ENCODE data around the gene RNF144B.

Gene RNF144B

DNA sequence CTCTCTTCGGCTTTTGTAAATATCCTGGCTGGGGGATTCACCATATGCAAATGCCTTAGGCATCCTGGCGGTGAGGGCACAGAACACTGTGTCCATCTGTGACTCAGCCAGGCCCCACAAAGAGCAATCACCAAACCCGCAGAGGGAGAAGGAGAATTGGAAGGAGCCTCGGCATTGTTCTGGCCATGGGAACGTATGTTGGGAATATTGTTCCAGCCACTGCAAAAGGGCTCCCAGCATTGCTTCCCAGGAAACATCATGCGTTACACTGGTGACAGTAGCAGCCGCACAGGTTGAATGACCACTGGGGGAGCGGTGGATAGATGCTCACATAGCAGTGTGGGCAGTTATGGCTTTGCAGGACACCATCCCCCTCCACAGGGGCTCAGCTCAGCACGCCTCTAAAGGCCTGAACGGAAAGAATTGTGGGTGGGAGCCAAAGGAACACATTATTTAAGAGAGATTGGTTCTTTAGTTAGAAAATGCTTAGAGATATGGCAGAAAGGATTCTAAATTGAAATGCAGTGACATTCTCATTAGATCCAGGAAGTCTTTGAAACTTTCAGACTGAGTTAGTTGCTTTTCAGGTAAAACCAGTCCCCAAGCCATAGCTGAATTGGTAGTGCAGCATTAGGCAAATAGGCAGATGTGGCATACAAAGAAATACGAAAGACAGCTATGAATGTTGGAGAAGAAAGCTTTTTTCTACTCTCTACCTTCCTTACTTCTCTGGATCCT lies 104.3 kb downstream of the RNF144B start:
- no peak for DNase-seq

DNA sequence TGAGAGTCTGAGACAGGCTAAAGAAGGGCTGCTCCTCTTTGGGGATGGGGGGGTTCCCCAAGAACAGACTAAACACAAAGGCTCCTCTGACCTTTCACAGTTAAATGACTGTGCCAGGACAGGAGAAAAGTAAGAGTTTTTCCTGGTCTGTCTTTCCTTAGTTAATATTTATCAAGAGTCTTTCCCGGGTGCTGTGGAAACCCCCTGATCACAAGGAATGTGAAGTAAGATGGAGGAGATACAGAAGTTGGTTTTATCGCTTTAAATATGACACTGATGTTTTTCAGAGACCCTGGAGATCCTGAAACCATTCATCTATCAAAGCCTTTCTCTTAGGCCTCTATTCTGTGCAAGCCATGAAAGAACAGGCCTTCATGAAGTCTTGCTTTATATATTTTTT lies 105.8 kb downstream of the RNF144B start:
- DNase-seq = no peak

DNA sequence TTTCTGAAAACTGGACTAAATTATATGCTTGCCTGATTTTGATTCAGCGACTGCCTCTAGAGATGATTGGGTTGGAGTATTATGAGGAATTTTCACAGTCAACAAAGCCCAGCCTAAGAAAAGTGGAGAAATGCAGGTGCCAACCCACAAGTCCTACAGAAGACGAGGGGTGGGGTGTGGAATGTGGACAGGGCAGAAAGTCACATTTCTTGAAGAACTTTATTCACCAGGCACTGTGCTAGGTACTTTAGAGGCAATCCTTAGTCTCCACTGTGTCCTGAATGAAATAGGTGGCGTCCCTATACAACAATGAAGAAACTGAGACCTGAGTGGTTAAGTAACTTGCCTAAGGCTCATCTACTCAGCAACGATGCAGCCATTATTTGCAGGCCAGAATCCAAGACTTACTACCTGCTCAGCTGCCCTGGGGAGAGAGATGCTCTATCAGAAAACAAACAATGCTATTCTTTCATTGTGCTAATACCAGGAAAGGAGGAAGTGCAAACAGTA lies 106.3 kb downstream of the RNF144B start:
- DNase-seq = no peak

DNA sequence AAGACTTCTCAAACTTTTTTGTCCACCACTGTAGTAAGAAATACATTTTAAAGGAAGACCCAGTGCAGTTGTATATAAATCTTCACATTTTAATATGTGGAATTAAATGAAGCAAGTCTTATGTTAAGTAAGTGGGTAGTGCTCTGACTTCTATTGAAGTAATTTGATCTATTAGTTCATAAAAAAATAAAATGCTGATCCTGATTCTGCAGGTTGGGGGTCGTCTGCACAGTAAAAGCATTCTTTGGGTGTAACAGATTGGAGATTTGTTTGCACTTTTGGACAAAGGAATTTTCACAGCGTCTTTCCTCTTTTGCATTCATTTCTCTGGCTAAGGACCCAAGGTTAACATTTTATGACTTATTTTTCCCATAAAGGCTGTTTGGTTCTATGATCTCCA lies 106.8 kb downstream of the RNF144B start:
- no peak for DNase-seq

DNA sequence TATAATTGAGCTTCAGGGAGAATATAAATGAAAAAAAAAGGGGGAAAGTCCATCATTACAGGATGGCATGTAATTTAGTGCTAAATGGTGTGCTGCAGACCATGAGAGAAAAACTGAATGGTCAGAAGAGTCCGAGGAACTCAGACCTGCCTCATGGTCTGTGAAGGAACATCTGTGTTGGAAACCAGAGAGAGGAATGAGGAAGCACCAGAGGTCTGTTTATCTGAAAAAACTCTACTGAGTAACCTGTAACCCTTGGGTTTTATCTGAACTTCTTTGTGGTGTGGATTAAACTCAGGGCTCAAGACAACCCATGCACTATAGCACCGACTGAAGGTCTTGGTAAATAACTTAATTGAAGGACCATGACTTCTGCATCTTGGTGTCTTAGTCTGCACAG lies 108.1 kb downstream of the RNF144B start:
- no peak for DNase-seq

DNA sequence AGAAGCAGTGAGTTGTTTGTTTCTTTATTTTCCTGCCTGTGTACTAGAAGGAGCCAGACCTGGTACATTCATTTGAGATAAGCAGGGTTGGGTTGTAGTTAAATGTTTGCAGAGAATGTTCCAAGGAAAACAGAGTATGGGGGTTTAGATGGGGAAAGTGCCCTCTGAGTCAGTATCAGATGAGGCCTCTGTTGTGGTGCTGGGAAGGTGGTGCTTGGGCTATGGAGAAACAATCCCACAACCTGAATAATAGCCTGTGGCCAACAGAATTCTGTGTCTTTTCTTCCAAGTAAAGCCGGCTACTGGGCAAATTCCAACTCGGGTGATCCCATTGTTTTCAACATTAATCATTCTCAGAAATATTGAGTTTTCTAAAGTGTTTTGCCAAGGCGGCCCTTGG lies 109.3 kb downstream of the RNF144B start:
- no peak for DNase-seq

DNA sequence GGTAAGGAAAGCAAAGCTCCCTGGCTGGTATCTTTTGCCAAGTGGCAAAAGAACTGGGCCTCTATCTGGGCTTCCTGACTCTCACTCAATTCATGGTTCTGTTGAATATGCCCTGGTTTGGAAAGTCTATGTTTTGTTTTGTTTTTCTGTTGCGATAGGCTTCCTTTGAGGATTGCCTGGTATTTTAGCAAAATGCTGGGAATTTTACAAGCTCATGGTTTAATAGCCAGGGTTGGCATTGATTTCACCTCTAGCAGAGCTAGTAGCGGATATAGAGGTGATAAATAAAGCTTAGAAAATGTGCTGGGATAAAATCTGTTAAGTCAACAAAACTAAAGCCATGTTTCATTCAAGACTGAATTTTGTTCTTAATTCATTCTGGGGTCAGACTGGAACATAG lies 109.9 kb downstream of the RNF144B start:
- DNase-seq = no peak

DNA sequence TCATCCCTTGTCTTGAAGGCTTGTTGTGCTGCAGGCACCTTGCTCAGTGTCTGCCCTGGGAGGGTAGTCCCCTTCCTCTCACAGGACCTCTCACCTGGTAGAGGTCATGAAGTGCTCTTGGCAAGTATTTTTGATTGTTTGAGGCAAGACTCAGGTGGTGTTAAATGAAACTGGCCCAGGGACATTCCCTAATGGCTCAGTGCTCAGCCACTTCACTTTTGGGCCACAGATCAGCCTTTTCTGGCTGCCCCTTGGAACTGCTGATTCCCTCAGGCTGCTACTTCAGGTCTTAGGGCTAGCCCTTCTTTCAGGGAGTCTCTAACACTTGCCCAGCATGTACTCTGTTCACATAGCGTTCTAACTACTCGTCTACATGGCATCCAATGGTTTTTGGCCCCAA lies 111.3 kb downstream of the RNF144B start:
- no peak for DNase-seq

DNA sequence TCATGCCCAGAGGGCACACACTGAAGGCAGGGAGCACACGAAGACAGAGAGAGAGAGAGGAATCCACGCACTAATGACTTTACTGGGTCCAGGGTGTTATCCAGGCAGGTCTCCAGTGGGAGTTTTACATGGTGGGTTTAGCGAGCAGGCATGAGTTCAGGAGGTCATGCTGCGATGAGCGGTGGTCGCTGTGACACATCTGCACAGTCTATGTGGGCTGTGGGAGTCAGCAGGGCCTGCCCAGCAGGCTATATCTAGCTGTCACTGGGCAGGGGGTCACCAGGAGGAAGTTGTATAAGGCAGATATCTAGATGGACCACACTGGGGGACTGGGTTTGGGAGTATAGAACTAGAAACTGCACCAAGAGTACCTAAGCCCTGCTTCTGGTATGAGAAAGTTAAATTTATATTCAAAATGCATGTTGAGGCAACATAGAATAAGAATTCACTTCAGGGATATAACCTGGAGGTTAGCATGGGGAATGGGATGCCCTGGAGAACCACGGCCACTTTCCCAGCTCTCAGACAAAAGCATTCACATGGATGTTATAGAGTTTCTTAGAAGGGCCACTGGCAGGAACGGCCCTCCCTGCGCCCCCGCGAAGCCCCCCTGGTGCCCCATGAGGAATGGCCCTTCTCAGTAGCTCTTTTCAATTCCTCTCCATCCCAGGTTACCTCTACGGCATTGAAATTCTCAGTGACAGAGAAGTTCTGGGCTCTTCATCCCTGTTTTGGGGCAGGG lies 113.9 kb downstream of the RNF144B start:
- DNase-seq = no peak

DNA sequence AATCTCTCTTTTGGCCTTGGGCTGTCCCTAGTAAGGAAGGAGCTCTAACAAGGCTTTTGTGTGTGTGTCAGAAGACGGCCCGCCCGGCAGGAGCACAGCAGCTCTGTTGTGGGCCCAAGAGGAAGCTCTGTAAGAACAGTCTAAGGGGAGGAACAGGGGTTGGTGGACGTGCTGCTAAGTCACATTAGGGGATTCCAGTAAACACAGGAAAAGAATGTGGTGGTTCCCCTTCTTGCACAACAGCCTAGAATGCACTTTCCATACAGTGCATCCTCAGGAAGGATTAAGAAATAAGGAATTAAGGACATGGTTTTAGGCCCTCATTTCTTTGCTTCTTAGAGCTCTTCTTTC lies 114.5 kb downstream of the RNF144B start:
- peak; percentile 74 for DNase-seq

DNA sequence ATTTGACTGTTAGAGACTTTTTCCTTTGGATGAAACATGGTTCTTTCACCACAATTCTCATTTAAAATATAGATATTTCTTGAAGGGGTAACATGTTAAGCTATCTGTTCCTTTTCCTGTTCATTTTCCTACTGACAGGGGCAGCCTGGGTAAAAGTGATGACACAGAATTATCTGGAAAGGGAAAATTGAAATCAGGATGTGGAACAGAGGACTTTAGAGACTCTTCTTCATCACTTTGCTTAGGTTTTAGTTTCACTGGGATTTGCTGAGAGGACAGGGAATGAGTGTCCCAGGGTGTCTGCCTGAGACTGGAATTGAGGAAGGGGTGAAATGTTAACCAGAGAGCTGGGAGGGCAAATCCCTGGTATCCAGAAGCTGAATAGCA lies 116.0 kb downstream of the RNF144B start:
- DNase-seq = no peak

DNA sequence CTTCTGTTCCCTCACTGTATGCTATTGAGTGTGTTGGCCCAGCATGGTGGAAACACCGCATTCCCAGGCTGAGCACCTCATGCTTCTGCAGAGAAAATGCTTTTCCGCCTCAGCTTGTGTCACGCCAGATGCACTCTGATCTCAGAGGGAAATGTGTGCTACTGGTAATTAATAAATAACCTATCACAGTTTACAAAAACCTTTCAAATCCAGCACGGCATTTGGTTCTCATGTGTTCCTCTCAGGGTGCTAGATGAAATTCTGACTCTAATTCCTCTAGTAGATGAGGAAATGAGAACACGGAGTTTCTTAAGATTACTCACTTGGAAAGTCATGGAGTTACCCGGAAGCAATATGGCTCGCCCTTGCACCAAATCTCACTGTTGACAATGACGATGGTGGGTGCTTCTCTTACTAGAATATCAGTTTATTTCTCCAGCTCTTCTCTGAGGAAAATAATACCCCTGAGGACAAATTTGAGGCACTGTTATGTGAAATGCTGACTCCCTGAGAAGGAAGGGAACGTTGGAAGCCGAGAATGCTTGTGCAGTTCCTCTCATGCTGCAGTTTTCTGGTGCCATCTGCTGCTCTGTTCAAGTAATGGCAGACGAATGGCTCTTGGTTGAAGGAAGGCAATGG lies 116.6 kb downstream of the RNF144B start:
- peak; percentile 49 for DNase-seq

DNA sequence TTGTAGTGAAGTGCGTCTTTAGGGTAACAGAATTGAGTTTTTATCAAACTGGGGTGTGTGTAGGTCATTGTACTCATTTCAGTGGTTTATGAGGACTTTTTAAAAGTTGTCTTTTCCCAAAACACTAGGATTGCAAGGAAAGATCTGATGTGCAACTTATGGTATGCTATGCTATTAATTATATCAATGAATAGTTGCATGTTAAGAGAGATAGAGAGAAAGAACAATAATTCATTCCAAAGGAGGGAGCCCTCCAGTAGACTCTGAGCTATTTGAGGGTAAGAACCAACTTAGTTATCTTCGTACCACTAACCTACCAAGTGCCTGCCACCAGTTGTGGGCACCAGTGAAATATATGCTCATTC lies 117.1 kb downstream of the RNF144B start:
- no peak for DNase-seq

DNA sequence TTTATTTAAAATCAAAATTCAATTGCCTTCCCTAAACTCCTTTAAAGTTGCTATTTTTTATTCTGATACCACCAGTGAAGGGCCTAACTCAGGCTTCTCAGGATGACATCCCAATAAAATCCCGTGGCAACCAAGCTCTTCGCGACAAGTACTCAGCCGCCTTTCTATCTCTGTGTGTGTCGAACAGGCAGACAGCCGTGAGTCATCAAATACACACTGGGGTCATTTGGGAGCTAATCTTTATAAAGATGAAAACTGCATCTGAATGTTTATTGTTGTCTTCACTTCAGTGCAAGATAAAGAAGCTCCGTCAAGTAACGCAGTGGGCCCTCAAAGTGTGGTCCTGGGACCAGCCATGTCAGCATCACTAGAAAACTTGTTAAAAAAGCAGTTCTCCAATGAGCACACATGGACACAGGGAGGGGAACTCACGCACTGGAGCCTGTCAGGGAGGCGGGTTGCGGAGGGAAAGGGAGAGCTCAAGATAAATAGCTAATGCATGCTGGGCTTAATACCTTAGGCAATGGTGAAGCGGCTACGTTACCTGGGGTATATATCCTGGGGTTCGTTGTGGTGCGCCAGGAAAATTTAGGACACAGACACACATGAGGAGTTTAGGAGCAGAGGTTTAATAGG lies 119.3 kb downstream of the RNF144B start:
- DNase-seq = no peak

DNA sequence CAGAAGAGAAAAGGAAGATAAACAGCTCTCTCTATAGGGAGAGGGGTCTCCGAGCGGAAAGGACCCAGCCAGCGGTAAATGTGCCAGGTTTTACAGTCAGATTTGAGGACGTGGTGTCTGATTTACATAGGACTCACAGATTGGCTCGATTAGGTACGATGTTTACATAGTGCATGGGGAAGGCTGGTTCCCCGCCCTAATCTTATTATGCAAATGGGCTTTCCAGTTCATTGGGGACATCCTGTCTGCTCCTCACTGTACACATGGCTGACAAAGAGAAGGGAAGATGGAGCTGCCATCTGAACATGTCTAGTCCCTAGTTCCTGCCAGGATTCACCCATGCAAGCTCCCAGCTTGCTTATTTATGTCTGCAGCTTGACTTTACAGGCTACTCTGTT lies 119.9 kb downstream of the RNF144B start:
- no peak for DNase-seq

DNA sequence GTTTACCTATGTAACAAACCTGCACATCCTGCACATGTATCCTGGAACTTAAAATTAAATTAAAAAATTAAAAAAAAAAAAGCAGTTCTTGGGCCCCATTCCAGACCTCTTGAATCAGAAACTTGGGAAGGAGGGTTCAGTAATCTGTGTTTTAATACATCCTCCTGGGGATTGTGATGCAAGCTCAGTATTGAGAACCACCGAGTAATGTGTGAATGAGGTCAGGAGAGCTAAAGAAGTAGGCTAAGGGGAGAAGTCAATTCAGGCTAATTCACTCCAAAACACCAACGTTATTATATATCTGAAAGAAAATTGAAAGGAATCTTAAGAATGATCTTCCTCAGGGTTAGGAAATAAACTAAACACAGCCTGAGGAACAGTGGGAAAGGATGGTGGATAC lies 120.4 kb downstream of the RNF144B start:
- no peak for DNase-seq

DNA sequence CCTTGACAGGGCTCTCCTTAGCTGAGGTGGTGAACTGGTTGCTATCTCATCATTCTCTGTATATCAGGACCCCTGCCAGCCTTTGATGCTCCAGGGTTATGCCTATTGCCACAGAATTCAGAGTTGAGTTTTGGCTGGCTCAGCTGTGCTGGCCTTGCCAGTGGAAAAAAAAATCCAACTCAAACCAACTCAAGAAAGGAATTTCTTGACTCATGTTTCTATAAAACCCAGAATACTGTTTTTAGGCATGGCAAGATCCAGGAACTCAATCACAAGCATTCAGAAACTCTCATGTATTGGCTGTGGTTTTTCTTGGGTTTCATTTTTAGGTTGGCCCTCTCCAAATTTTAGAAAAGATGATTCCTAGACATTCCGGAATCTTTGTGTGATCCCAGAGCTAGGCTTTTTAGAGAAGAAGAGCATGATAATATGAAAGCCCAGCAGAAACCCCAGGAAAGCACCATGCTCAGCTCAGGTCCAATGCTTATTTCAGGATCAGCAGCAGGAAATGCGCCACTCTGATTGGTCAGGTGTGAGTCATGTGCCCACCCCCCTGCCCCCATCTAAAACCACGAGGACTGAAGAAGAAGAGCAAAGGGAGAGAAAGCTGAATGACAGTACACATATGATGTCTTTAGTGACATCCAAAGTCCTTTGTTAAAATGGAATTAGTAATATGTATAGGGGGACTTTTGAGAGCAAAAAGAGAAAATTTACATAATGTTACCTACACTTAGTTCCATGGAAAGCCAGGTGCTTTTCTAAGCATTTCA lies 122.9 kb downstream of the RNF144B start:
- no peak for DNase-seq

DNA sequence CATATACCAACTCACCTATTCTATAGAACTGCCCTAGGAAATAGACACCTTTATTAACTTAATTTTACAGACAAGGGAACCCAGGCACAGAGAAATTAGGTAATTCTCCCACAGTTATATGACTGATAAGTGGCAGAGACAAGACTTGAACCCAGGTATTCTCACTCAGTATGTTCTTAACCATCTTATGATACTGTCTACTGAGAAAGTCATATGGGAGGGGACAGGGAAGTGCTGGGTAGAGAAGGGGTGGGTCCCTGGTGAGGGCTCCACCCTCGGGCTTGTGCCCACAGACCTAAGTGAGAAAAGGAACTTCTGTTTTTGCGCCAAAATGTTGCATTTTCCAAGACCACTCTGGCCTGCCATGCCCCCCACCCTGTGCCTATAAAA lies 123.5 kb downstream of the RNF144B start:
- no peak for DNase-seq

DNA sequence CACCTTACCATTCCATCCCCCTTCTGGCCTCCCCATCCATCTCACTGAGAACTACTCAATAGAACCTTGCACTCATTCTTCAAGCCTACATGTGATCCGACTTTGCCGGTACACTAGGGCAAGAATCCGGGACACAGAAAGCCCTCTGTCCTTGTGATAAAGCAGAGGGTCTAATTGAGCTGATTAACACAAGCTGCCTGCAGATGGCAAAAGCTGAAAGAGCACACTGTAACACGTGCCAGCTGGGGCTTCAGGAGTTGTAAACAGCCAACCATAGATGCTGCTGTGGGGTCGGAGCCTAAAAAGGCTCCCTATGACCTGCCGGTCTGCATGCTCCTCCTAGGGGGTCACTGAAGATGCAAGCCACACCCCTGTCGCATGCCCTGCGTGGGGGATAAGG lies 124.1 kb downstream of the RNF144B start:
- DNase-seq = no peak

DNA sequence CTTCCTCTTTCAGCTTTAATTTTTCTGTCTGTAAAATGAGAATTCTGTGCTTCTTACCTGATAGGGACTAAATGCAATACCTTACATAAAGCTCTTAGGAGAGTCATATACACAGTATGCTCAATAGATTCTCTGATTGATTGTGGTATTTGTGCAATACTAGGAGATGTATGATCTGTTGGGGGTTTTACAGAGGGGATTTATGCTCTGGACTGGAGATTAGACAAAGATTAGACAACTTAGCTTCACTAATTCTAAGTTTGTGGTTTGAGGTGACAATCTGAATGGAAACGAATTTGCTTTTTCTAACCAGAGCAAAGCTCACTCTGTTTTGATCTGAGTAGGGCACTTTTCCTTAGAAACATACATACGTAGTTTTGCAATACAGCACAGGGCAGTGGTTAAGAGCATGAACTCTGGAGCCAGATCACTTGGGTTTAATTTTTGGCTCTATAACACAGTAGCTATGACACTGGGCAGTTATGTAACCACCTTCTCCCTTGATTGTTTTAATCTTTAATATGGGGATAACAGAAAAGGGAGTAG lies 126.2 kb downstream of the RNF144B start:
- DNase-seq = no peak

DNA sequence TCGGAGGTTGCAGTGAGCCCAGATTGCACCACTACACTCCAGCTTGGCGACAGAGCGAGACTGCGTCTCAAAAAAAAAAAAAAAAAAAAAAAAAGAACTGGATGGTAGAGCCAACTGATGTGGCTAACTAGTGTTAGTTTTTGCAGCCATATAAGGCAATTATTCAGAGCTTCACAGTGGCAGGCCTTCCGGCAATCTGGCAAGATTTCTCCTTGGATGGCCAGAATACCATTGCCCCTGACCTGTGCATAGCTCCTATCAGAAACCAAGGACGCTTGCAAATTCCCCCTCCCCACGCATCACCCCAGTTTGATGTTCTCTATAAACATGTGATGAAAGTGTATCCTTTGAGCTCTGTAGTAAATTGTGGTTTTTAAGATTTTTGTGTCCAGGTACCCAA lies 127.0 kb downstream of the RNF144B start:
- no peak for DNase-seq

DNA sequence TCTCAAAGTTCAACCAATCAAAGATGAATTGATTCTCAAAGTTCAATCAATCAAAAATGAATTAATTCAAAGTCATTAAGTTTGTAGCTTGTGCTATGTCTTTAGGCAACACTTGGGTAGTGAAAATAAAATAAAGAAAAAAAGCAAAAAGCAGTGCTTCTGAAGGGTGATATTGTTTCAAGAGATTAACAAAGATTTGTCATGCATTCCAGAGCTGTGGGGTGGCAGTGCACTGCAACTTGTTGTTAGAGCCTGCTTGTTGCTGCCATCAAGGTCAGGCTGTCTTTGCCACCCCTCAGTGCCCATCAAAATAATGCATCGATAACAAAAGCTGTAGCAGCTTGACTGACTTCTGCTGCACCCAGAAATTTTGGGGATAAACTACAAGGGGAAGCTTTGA lies 128.6 kb downstream of the RNF144B start:
- no peak for DNase-seq

Data from CD4-positive, alpha-beta T cell treated with Interleukin-15 for 1 hour (primary cell).